ENCODE measurements around the gene GNAI2. TPM values are rescaled to one million over a fixed set of nuclear protein-coding genes. Genes with fewer than 3 reads are reported as not detected.
"Not testable (repeated sequence)": the region's sequence is repeated elsewhere in the genome, so short reads cannot be mapped to it uniquely, and the experiment has no call there.

GNAI2 gene
- total and polyA plus RNA-seq, 9 donors = 116 to 222 (median 189) TPM

GRCh38 chr3:50242851-50243542, 7.0 kb downstream of the GNAI2 start:
- no peaks in the 10 kb centered on the region for H3K27me3 ChIP-seq (ENCODE audit: control insufficient read depth, insufficient read depth, low read length)
- no peak overlapping the region for H3K4me3 ChIP-seq (ENCODE audit: low read length)
- H3K36me3 ChIP-seq (ENCODE audit: control insufficient read depth, insufficient read depth, low read length) = peaks cover 44% of the 10 kb centered on the region
- no peaks in the 10 kb centered on the region for H3K9me3 ChIP-seq (replicated peaks; ENCODE audit: control insufficient read depth, low read depth, low read length)
- peak overlapping the region; percentile 88 for H3K27ac ChIP-seq (ENCODE audit: low read length)
- H3K4me1 ChIP-seq (ENCODE audit: control insufficient read depth, insufficient read depth, low read length) = peaks cover 94% of the 10 kb centered on the region
- 35% methylated on average over 10 of the region's 14 CpGs for WGBS (ENCODE audit: insufficient coverage)
- DNase-seq = peak; percentile 83

- H3K4me1 ChIP-seq (ENCODE audit: control insufficient read depth, insufficient read depth, low read length) = peaks cover 94% of the 10 kb centered on the region
- DNase-seq = no peak
- H3K36me3 ChIP-seq (ENCODE audit: control insufficient read depth, insufficient read depth, low read length) = peaks cover 42% of the 10 kb centered on the region
- H3K4me3 ChIP-seq (ENCODE audit: low read length) = no peak overlapping the region
- H3K9me3 ChIP-seq (replicated peaks; ENCODE audit: control insufficient read depth, low read depth, low read length) = no peaks in the 10 kb centered on the region
- WGBS (ENCODE audit: insufficient coverage) = 56% methylated on average over 4 of the region's 4 CpGs
- H3K27ac ChIP-seq (ENCODE audit: low read length) = peak overlapping the region; percentile 88
- no peaks in the 10 kb centered on the region for H3K27me3 ChIP-seq (ENCODE audit: control insufficient read depth, insufficient read depth, low read length)
These were observed 7.5 kb downstream of the GNAI2 start for GRCh38 chr3:50243543-50243895.

DNA sequence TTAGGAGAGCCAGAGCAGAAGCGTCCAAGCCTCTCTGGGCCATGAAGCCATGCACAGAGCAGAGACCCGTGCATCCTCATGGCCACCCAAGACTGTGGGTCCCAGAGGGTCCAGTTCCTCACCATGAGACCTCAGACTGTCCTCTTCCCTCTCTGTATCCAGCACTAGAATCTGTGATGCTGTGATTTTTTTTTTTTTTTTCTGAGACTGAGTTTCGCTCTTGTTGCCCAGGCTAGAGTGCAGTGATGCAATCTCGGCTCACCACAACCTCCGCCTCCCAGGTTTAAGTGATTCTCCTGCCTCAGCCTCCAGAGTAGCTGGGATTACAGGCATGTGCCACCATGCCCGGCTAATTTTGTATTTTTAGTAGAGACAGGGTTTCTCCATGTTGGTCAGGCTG, 8.8 kb downstream of the GNAI2 start:
- Histone ChIP-seq H3K4me1 (ENCODE audit: control insufficient read depth, insufficient read depth, low read length) (peaks cover 93% of the 10 kb centered on the region), H3K27ac (ENCODE audit: low read length) (peak overlapping the region; percentile 86), H3K36me3 (ENCODE audit: control insufficient read depth, insufficient read depth, low read length) (peaks cover 41% of the 10 kb centered on the region)
- H3K27me3 ChIP-seq (ENCODE audit: control insufficient read depth, insufficient read depth, low read length); H3K9me3 ChIP-seq (replicated peaks; ENCODE audit: control insufficient read depth, low read depth, low read length); H3K4me3 ChIP-seq (ENCODE audit: low read length); DNase-seq: not testable (repeated sequence)
- no CpG with 5 or more reads among the region's 6 CpGs for WGBS (ENCODE audit: insufficient coverage)

DNA sequence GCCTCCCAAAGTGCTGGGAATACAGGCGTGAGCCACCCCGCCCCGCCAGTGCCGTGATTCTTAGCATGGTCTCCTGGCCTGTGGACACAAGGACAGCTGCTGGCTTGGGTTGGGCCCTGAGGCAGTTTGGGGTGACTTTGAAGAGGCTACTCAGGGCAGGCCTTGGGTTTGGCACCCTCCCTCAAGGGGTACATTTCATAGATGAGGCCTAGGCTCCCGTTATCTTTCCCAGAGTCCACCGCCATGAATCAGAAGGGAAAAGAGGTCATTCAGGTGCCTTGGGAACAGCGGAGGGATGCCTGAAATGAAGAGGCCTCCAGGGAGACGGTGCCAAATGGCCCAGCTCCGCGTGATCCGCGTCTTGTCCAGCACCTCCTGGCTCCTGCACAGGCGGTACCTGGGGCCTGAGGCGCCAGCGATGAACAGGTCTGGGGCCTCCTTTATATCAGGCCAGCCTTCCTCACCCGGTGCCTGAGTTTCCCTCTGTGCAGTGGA, 9.3 kb downstream of the GNAI2 start:
- Histone ChIP-seq H3K27ac (ENCODE audit: low read length) (peak overlapping the region; percentile 86), H3K4me1 (ENCODE audit: control insufficient read depth, insufficient read depth, low read length) (peaks cover 91% of the 10 kb centered on the region), H3K9me3 (replicated peaks; ENCODE audit: control insufficient read depth, low read depth, low read length) (no peaks in the 10 kb centered on the region), H3K27me3 (ENCODE audit: control insufficient read depth, insufficient read depth, low read length) (no peaks in the 10 kb centered on the region), H3K36me3 (ENCODE audit: control insufficient read depth, insufficient read depth, low read length) (peaks cover 41% of the 10 kb centered on the region), H3K4me3 (ENCODE audit: low read length) (no peak overlapping the region)
- no peak for DNase-seq
- WGBS (ENCODE audit: insufficient coverage) = 52% methylated on average over 16 of the region's 16 CpGs

- Histone ChIP-seq H3K27me3 (ENCODE audit: control insufficient read depth, insufficient read depth, low read length) (no peaks in the 10 kb centered on the region), H3K9me3 (replicated peaks; ENCODE audit: control insufficient read depth, low read depth, low read length) (no peaks in the 10 kb centered on the region), H3K4me3 (ENCODE audit: low read length) (peak overlapping the region; percentile 52), H3K4me1 (ENCODE audit: control insufficient read depth, insufficient read depth, low read length) (peaks cover 89% of the 10 kb centered on the region), H3K27ac (ENCODE audit: low read length) (peak overlapping the region; percentile 86), H3K36me3 (ENCODE audit: control insufficient read depth, insufficient read depth, low read length) (peaks cover 39% of the 10 kb centered on the region)
- peak; percentile 93 for DNase-seq
- 2% methylated on average over 15 of the region's 25 CpGs for WGBS (ENCODE audit: insufficient coverage)
These were observed 10.0 kb downstream of the GNAI2 start for GRCh38 chr3:50245831-50246516.

- Histone ChIP-seq H3K4me3 (ENCODE audit: low read length) (peak overlapping the region; percentile 52), H3K36me3 (ENCODE audit: control insufficient read depth, insufficient read depth, low read length) (peaks cover 40% of the 10 kb centered on the region)
- 12% methylated on average over 7 of the region's 10 CpGs for WGBS (ENCODE audit: insufficient coverage)
These were observed 10.5 kb downstream of the GNAI2 start for GRCh38 chr3:50246517-50246954.

DNA sequence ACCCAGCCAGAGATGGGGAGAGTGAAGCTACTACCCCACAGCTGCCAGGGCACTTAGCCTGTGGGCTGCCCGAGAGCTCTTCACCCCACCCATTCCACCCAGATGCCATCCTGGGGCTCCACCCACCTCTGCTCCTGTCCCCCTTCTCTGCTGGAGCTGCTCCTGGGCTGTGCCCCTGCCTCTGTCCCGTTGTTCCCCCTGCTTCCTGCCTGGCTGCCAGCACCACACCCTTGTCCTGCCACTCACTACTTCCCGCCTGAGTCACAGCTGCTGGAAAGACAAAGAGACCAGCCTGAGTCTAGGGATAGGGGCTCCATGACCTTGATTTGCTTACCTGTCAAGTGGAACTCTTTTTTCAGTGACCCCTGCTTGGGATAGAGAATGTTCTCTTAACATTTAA, 12.4 kb downstream of the GNAI2 start:
- Histone ChIP-seq H3K9me3 (replicated peaks; ENCODE audit: control insufficient read depth, low read depth, low read length) (no peaks in the 10 kb centered on the region), H3K4me1 (ENCODE audit: control insufficient read depth, insufficient read depth, low read length) (peaks cover 70% of the 10 kb centered on the region), H3K4me3 (ENCODE audit: low read length) (no peak overlapping the region), H3K36me3 (ENCODE audit: control insufficient read depth, insufficient read depth, low read length) (peaks cover 55% of the 10 kb centered on the region), H3K27ac (ENCODE audit: low read length) (peak overlapping the region; percentile 78), H3K27me3 (ENCODE audit: control insufficient read depth, insufficient read depth, low read length) (no peaks in the 10 kb centered on the region)
- WGBS (ENCODE audit: insufficient coverage) = 26% methylated on average over 2 of the region's 3 CpGs
- DNase-seq = no peak

More at GRCh38 chr3:50246517-50246954, 10.5 kb downstream of the GNAI2 start:
- no peaks in the 10 kb centered on the region for H3K9me3 ChIP-seq (replicated peaks; ENCODE audit: control insufficient read depth, low read depth, low read length)
- H3K4me1 ChIP-seq (ENCODE audit: control insufficient read depth, insufficient read depth, low read length) = peaks cover 88% of the 10 kb centered on the region
- DNase-seq = peak; percentile 81
- peak overlapping the region; percentile 86 for H3K27ac ChIP-seq (ENCODE audit: low read length)
- no peaks in the 10 kb centered on the region for H3K27me3 ChIP-seq (ENCODE audit: control insufficient read depth, insufficient read depth, low read length)

DNA sequence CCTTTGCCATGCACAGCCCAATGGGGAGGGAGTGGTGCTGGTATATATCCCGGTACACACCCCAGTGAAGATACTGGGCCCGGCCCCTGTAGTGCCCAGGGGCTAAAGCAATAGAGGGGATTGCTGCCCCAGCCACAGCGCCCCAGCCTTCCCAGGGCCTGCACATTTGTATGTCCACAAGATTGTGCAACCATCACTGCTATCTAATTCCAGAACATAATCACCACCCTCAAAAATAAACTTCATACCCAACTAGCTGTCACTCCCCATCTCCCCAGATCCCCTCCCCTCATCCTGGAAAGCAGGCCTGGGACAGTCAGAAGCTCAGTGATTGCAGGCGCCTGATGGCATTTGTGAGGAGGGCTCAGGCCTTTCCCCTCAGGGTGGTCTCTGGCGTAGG, 13.5 kb downstream of the GNAI2 start:
- H3K4me1 ChIP-seq (ENCODE audit: control insufficient read depth, insufficient read depth, low read length) = peaks cover 70% of the 10 kb centered on the region

GRCh38 chr3:50250514-50250913, 14.5 kb downstream of the GNAI2 start:
- H3K27ac ChIP-seq (ENCODE audit: low read length) = no peak overlapping the region
- H3K4me3 ChIP-seq (ENCODE audit: low read length) = no peak overlapping the region
- no peaks in the 10 kb centered on the region for H3K27me3 ChIP-seq (ENCODE audit: control insufficient read depth, insufficient read depth, low read length)
- peaks cover 66% of the 10 kb centered on the region for H3K36me3 ChIP-seq (ENCODE audit: control insufficient read depth, insufficient read depth, low read length)
- no peaks in the 10 kb centered on the region for H3K9me3 ChIP-seq (replicated peaks; ENCODE audit: control insufficient read depth, low read depth, low read length)
- DNase-seq = no peak
- WGBS (ENCODE audit: insufficient coverage) = no CpG with 5 or more reads among the region's 4 CpGs
- peaks cover 71% of the 10 kb centered on the region for H3K4me1 ChIP-seq (ENCODE audit: control insufficient read depth, insufficient read depth, low read length)

More for the DNA sequence above, 13.5 kb downstream of the GNAI2 start:
- WGBS (ENCODE audit: insufficient coverage) = 82% methylated on average over 5 of the region's 5 CpGs
- Histone ChIP-seq H3K36me3 (ENCODE audit: control insufficient read depth, insufficient read depth, low read length) (peaks cover 58% of the 10 kb centered on the region), H3K27me3 (ENCODE audit: control insufficient read depth, insufficient read depth, low read length) (no peaks in the 10 kb centered on the region), H3K27ac (ENCODE audit: low read length) (peak overlapping the region; percentile 78), H3K4me3 (ENCODE audit: low read length) (no peak overlapping the region), H3K9me3 (replicated peaks; ENCODE audit: control insufficient read depth, low read depth, low read length) (no peaks in the 10 kb centered on the region)
- no peak for DNase-seq

DNA sequence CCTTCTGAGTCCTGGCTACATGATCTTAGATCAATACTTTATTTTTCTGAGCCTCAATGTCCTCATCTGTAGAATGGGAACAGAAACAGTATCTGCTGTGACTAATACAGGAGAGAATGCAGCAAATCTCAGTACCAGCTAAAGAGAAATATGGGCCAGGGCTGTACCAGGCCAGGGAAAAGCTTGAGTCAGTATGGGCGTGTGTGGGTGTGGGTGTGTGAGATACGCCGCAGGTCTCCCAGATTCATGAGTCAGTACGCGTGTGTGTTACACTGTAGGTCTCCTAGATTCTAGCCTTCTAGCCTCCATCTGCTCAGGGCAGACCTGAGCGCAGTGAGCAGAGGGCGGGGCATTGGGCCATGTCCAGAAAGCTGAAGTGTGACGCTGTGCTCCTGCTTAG, 15.2 kb downstream of the GNAI2 start:
- no peak overlapping the region for H3K4me3 ChIP-seq (ENCODE audit: low read length)
- H3K36me3 ChIP-seq (ENCODE audit: control insufficient read depth, insufficient read depth, low read length) = peaks cover 73% of the 10 kb centered on the region
- H3K27me3 ChIP-seq (ENCODE audit: control insufficient read depth, insufficient read depth, low read length) = no peaks in the 10 kb centered on the region
- WGBS (ENCODE audit: insufficient coverage) = 87% methylated on average over 6 of the region's 8 CpGs
- no peak for DNase-seq
- no peak overlapping the region for H3K27ac ChIP-seq (ENCODE audit: low read length)
- H3K9me3 ChIP-seq (replicated peaks; ENCODE audit: control insufficient read depth, low read depth, low read length) = no peaks in the 10 kb centered on the region
- peaks cover 65% of the 10 kb centered on the region for H3K4me1 ChIP-seq (ENCODE audit: control insufficient read depth, insufficient read depth, low read length)

Data from muscle of leg (tissue), 11 donors.